Stimulated activated CD8-positive, alpha-beta memory T cell treated with anti-CD3 and anti-CD28 coated beads, Interleukin-15, amount 100 ng/mL, for 24 hours (primary cell): Measurements from ENCODE around the gene GRM3.

Experiments
- DNase-seq: peaks from one replicate; pipeline ENCODE4 v3.0.0-alpha.2; 2020; ENCODE audit warnings: low read depth

GRM3 gene

DNA sequence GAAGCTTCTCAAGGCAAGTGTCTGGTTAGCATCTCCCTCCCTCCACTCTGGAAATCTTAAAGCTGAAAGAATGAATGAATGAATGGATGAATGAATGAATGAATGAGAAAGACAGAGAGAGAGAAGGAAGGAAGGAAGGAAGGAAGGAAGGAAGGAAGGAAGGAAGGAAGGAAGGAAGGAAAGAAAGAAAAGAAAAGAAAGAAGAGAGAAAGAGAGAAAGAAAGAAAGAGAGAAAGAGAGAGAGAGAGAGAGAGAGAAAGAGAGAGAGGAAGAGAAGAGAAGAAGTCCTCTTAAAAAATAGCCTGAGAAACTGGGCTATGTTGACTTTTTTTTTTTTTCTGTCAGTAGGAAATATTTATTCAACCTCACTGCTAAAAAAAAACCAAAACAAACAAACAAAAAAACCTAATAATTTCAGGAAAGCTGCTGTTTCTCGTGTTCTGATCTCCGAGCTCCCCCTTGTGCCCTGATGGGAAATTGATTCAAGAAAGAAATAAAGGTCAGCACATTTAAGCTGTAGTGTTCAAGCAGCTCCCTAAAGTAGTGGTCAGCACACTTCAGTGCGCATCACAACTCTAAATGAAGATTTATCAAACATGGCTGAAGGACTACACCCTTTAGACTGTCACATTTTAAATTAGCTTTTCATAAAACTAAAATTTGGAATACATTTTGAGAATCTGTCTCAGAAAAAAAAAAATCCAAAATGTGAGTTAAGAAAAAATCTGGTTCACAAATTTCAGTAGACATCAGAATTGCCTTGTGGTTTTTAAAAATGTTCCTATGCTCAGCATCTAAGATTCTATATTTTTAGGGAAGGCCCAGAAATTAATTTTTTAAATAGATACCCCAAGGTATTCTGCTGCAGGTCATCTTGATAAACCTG is 261.5 kb downstream of the GRM3 start:
- no peak for DNase-seq

DNA sequence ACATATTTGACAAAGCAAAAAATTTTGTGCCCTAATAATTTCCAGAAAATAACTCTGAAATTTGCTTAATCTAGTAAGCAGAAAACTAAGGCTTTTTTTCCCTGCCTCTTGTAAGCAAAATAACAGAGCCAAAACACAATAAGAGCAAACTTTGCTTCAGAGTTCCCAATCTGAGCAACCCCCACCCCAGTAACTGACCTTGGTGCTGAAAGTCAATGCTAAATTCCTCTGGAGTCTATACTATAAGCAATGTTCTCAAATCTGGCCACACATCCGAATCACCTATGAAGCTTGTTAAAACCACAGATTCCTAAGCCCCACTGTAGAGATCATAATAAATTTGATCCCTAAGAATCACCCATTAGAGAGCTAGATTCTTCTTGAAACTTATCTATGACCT is 265.2 kb downstream of the GRM3 start:
- no peak for DNase-seq

- DNase-seq = no peak
These were observed 267.9 kb downstream of the GRM3 start for GRCh38 chr7:86911659-86912058.

- DNase-seq = no peak
These were observed 270.0 kb downstream of the GRM3 start for GRCh38 chr7:86913709-86914108.
